ENCODE measurements around the gene PLXNC1. TPM values are rescaled to one million over a fixed set of nuclear protein-coding genes. Genes with fewer than 3 reads are reported as not detected.

The PLXNC1 gene
- total and polyA plus RNA-seq, 2 of the 8 experiments (the other 6 are each of a cell fraction or from before 2014, with no cell fraction given), result 0.83 to 2.0 TPM

- H3K14ac ChIP-seq (ENCODE audit: insufficient read length), result no peak overlapping the region
- no peaks in the 10 kb centered on the region for H4K20me1 ChIP-seq (replicated peaks in 1 of 2; ENCODE audit: control insufficient read depth in 1 of 2, insufficient read depth in 2 of 2, low read length in 2 of 2)
- no peaks in the 10 kb centered on the region for H3K79me2 ChIP-seq (ENCODE audit: control insufficient read depth in 1 of 2, insufficient read depth in 2 of 2, low read length in 2 of 2)
- DNase-seq (ENCODE audit: low read depth in 1 of 2, low spot score in 2 of 2) (no peak), FAIRE-seq (no peak)
- no peaks in the 10 kb centered on the region for H3K36me3 ChIP-seq (ENCODE audit: control insufficient read depth in 2 of 4, insufficient read depth in 4 of 4, low read length in 3 of 4)
- H3K9me3 ChIP-seq (ENCODE audit: insufficient read depth in 2 of 2, low read depth in 1 of 2, low read length in 1 of 2), result no peaks in the 10 kb centered on the region
- no peak overlapping the region for H2BK5ac ChIP-seq (ENCODE audit: low read depth, low read length)
- H2BK20ac ChIP-seq (ENCODE audit: low read length), result no peak overlapping the region
- no peak overlapping the region for H4K91ac ChIP-seq (replicated peaks; ENCODE audit: insufficient read length, low read length)
- no peaks in the 10 kb centered on the region for H3K79me1 ChIP-seq (ENCODE audit: low read depth, low read length)
- no peak overlapping the region for H2BK15ac ChIP-seq (ENCODE audit: low read length)
- POLR2A ChIA-PET (ENCODE audit: partially characterized antibody), result interaction anchor here (0.5 kb wide), 1 partner anchor 1239 kb away, joined by 3 read pairs; no protein-coding TSS in a partner anchor
- H3K27ac ChIP-seq (ENCODE audit: low read depth, low read length), result no peak overlapping the region
- no peak overlapping the region for H3K18ac ChIP-seq (ENCODE audit: extremely low read depth, low read length)
- no peak overlapping the region for H3K56ac ChIP-seq (replicated peaks; ENCODE audit: insufficient read length, low read depth, low read length)
- no peak overlapping the region for H3K4ac ChIP-seq (replicated peaks; ENCODE audit: insufficient read length, low read depth, low read length)
- TF ChIP-seq ASH2L (IDR thresholded peaks at IDR 0.05; ENCODE audit: low read length) (no peak), RBBP5 (IDR thresholded peaks at IDR 0.05; ENCODE audit: borderline replicate concordance, low read depth, low read length) (no peak), SAP30 (IDR thresholded peaks at IDR 0.05; ENCODE audit: insufficient read depth, insufficient replicate concordance, low read length) (no peak), SUZ12 (IDR thresholded peaks at IDR 0.05; ENCODE audit: low read length) (no peak), RFX5 (IDR thresholded peaks at IDR 0.05; ENCODE audit: borderline replicate concordance, low read depth, low read length) (no peak), CHD1 (IDR thresholded peaks at IDR 0.05; ENCODE audit: low read depth, low read length) (no peak), CBX8 (IDR thresholded peaks at IDR 0.05; ENCODE audit: borderline replicate concordance, low read depth, low read length) (no peak)
- H2BK12ac ChIP-seq (ENCODE audit: low read depth, low read length), result no peak overlapping the region
- H2BK120ac ChIP-seq (replicated peaks; ENCODE audit: low read depth, low read length), result no peak overlapping the region
- peaks cover 1 to 22% (median 6%) of the 10 kb centered on the region in 4 experiments; a peak in 6 of 7 replicates for H3K27me3 ChIP-seq (replicated peaks in 1 of 4; ENCODE audit: control insufficient read depth in 3 of 4, extremely low read depth in 1 of 4, insufficient read depth in 3 of 4, low read length in 3 of 4)
- H3K9ac ChIP-seq (replicated peaks in 1 of 4; ENCODE audit: extremely low read depth in 1 of 4, low read depth in 3 of 4, low read length in 3 of 4), result no peak overlapping the region
- WGBS, 2 experiments (ENCODE audit: extremely low coverage in 1 of 2, insufficient coverage in 1 of 2, insufficient read length in 1 of 2, insufficient replicate concordance in 2 of 2, low coverage in 1 of 2, low lambda C conversion rate in 2 of 2, missing lambda C conversion rate in 1 of 2), result 84% methylated on average over 6 of the region's 6 CpGs; no CpG with 5 or more reads in 1 of the 2 experiments
- H3K23me2 ChIP-seq (ENCODE audit: low read depth, low read length), result no peaks in the 10 kb centered on the region
- no peak overlapping the region for H4K5ac ChIP-seq (ENCODE audit: insufficient read length, low read depth, low read length)
- no peak overlapping the region for H4K8ac ChIP-seq (ENCODE audit: extremely low read depth, insufficient read depth, low read length)
- CTCF ChIA-PET (ENCODE audit: partially characterized antibody), result interaction anchor here (0.8 to 1.8 kb wide), 4 partner anchors 8 to 376 kb away, joined by 3 to 6 read pairs (median 3); no protein-coding TSS in a partner anchor
- peaks cover 0 to under 1% (median 0%) of the 10 kb centered on the region in 4 experiments; a peak in 1 of 7 replicates for H3K4me1 ChIP-seq (replicated peaks in 1 of 4; ENCODE audit: control insufficient read depth in 3 of 4, insufficient read depth in 4 of 4, low read length in 3 of 4)
- H3K23ac ChIP-seq (ENCODE audit: insufficient read length), result no peak overlapping the region
- no peak overlapping the region for H2AK5ac ChIP-seq (ENCODE audit: low read depth, low read length)
- H3K4me2 ChIP-seq (ENCODE audit: insufficient read depth in 1 of 2, low read depth in 2 of 2, low read length in 2 of 2), result no peak overlapping the region
- no peak overlapping the region for H2AFZ ChIP-seq (ENCODE audit: low read length)
- H3K4me3 ChIP-seq (ENCODE audit: extremely low read depth in 1 of 4, insufficient read depth in 2 of 4, low read depth in 3 of 4, low read length in 4 of 4), result no peak overlapping the region
Observed at GRCh38 chr12:94157981-94158411, 9.6 kb downstream of the PLXNC1 start.
